Right lobe of liver (tissue), 6 donors: Measurements from ENCODE around the gene IRF9. TPM values are rescaled to one million over a fixed set of nuclear protein-coding genes. Genes with fewer than 3 reads are reported as not detected.

Experiments used
- ATAC-seq, 4 donors: fragments of 200-7000 bp; cut with Tn5 transposase; one replicate each; pipeline ENCODE4 v1.9.1; 2020; ENCODE audit warnings: mild to moderate bottlenecking in 4 of 4, moderate library complexity in 4 of 4
- DNase-seq, 3 donors: peaks; one replicate each; pipeline ENCODE4 v3.0.0-alpha.2; 2020
- H3K27ac ChIP-seq, 3 donors: fragments of 200-600 bp; one replicate each; pipeline ENCODE4 v1.8.0; 2022
- H3K27me3 ChIP-seq, 2 donors: fragments of 200-600 bp; one replicate each; pipeline ENCODE4 v1.8.0; 2022
- H3K36me3 ChIP-seq, 4 donors: fragments of 200-600 bp; sonication (generic) in 1 of 4; one replicate each; pipeline versions ENCODE4 v1.5.1 to v1.8.0; 2017 to 2022; ENCODE audit warnings: control low read depth in 1 of 4
- H3K4me1 ChIP-seq, 4 donors: fragments of 200-600 bp; sonication (generic) in 1 of 4; one replicate each; pipeline versions ENCODE4 v1.5.1 to v1.8.0; 2017 to 2022; ENCODE audit warnings: control low read depth in 1 of 4
- H3K4me3 ChIP-seq, 3 donors: fragments of 200-600 bp; one replicate each; pipeline ENCODE4 v1.8.0; 2022
- H3K9me3 ChIP-seq, 4 donors: fragments of 200-600 bp; sonication (generic) in 1 of 4; one replicate each; pipeline versions ENCODE4 v1.5.1 to v1.8.0; 2017 to 2022; ENCODE audit warnings: control low read depth in 1 of 4
- POLR2A ChIP-seq: fragments of 450-650 bp; IDR thresholded peaks from one replicate; pipeline ENCODE4 v1.6.1; 2017; ENCODE audit warnings: antibody characterized with exemption, mild to moderate bottlenecking
- WGBS: methylation state at CpG from one replicate; pipeline ENCODE4 v1.1.6; 2018; ENCODE audit warnings: low coverage, low lambda C conversion rate; ENCODE audit not compliant: insufficient coverage; ENCODE audit errors: missing lambda C conversion rate; 5-methylcytosine and 5-hydroxymethylcytosine counted together
- intact Hi-C, 2 donors: fragments of 100-400 bp; cut with DNase I; formaldehyde crosslinking; loops; one replicate each; pipeline versions ENCODE4 v1.11.2 to v1.14.1; 2022
- total RNA-seq, 6 experiments: library from RNA; depleted of rRNA in 2 of 6; stranded (reverse); fragments of >200 nt in 2 of 6; fragmentation: NEBNext Ultra II Directional in 3 of 6; extraction: Animal tissue kit (Norgen Biotek cat#: 25700) in 3 of 6; gene quantifications; one replicate each; pipeline versions ENCODE4 v1.1.0 to v1.2.4, GENCODE V29; 2016 to 2023
- TF ChIP-seq, protein P1 (sequence below), 4 donors: fragments of 200-600 bp in 3 of 4; fragments of 450-650 bp in 1 of 4; IDR thresholded peaks; one replicate each; pipeline versions ENCODE4 v1.5.1 to v1.8.0; 2016 to 2022; ENCODE audit warnings: antibody characterized with exemption in 4 of 4, mild to moderate bottlenecking in 2 of 4
- donor health status: DM: no; HTN: yes; CAD: no.
- donor health status: DM: no; HTN: no; CAD: no.
- donor health status: DM: no; HTN: no; CAD: no.
- donor health status: DM: no; HTN: yes; CAD: no.
- donor health status: DM: no; HTN: yes; CAD: no.

The IRF9 gene
- total RNA-seq, 6 experiments from 2014 or later, result 17.4 to 66.6 (median 37.2) TPM

DNA sequence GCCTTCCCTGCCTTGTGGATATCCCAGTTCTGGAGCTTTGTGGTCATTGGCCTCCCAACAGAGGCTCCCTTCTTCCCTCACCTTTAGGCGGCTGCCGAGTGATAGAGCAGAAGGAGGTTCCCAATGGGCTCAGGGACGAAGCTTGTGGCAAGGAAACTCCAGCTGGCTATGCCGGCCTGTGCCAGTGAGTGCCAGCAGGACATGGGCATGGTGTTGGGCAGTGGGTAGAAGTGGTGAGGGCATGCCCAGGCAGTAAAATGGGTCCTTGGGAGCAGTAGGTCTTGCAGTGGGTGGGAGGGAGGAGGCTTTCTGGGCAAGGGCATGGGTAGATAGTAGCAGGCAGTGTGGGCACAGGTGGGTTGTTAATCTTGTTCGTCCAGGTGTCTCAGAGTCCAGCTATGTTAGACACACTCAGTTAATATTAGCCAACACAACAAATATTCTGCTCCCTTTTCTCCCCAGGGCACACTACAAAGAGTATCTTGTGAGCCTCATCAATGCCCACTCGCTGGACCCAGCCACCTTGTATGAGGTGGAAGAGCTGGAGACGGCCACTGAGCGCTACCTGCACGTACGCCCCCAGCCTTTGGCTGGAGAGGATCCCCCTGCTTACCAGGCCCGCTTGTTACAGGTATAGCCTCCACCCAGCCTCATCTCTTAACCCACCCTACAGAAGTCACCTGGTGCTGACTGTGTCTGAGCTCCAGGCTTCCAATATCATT is 1.1 kb upstream of the IRF9 start:
- H3K27me3 ChIP-seq, result no peaks in the 10 kb centered on the region
- ATAC-seq, result no peak
- H3K4me1 ChIP-seq, result peaks cover 0 to 35% (median 11%) of the 10 kb centered on the region in 4 donors
- WGBS, result 77% methylated on average over 7 of the region's 11 CpGs
- intact Hi-C loops, result loop anchor here in 1 of 2 donors (10.0 kb wide), 2 partner anchors 65 to 95 kb away; partner anchors contain the start of gene PCK2
- no peaks in the 10 kb centered on the region for H3K9me3 ChIP-seq
- H3K27ac ChIP-seq, result peak overlapping the region; percentile 56 to 98 (median 81)
- TF ChIP-seq, protein P1, sequence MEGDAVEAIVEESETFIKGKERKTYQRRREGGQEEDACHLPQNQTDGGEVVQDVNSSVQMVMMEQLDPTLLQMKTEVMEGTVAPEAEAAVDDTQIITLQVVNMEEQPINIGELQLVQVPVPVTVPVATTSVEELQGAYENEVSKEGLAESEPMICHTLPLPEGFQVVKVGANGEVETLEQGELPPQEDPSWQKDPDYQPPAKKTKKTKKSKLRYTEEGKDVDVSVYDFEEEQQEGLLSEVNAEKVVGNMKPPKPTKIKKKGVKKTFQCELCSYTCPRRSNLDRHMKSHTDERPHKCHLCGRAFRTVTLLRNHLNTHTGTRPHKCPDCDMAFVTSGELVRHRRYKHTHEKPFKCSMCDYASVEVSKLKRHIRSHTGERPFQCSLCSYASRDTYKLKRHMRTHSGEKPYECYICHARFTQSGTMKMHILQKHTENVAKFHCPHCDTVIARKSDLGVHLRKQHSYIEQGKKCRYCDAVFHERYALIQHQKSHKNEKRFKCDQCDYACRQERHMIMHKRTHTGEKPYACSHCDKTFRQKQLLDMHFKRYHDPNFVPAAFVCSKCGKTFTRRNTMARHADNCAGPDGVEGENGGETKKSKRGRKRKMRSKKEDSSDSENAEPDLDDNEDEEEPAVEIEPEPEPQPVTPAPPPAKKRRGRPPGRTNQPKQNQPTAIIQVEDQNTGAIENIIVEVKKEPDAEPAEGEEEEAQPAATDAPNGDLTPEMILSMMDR (IDR thresholded peaks at IDR 0.05), result no peak
- TF ChIP-seq POLR2A, result no peak
- H3K4me3 ChIP-seq, result no peak overlapping the region
- peaks cover 3 to 62% (median 28%) of the 10 kb centered on the region in 4 donors for H3K36me3 ChIP-seq
- no peak for DNase-seq

DNA sequence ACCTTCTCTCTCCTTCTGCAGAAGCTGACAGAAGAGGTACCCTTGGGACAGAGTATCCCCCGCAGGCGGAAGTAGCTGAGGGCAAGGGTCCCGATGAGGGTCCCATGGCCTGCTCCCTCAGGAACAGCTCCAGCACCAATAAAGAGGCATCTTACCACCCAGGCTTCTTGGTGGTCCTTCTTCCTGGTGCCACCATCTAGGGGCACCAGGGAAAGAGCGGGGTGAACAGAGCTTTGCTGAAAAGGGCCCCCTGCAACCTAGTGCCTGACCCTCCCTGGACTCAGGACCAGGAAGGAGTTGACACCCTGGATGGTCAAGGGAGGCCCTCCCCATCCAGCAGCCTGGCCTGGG is 591 bp upstream of the IRF9 start:
- Histone ChIP-seq H3K36me3 (peaks cover 7 to 62% (median 31%) of the 10 kb centered on the region in 4 donors), H3K4me3 (no peak overlapping the region), H3K4me1 (peaks cover 0 to 35% (median 11%) of the 10 kb centered on the region in 4 donors), H3K27me3 (no peaks in the 10 kb centered on the region), H3K9me3 (no peaks in the 10 kb centered on the region), H3K27ac (peak overlapping the region; percentile 56 to 98 (median 81))
- intact Hi-C loops, result loop anchor here in 1 of 2 donors (10.0 kb wide), 1 partner anchor 96 kb away; no protein-coding TSS in a partner anchor
- DNase-seq (no peak), ATAC-seq (no peak)
- WGBS, result 88% methylated on average over 3 of the region's 4 CpGs
- no peak for TF ChIP-seq POLR2A
- TF ChIP-seq, protein P1 (IDR thresholded peaks at IDR 0.05), result no peak

DNA sequence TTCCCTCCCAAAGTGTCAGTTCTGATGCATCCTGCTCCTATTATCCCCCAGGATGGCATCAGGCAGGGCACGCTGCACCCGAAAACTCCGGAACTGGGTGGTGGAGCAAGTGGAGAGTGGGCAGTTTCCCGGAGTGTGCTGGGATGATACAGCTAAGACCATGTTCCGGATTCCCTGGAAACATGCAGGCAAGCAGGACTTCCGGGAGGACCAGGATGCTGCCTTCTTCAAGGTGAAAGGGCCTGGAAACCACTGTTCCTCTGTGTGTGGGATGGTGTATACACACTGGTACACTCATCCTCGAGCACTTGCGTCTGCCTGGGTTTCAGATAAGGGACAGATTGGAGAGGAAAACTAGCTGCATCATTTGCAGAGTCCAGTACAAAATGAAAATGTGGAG is 1.0 kb downstream of the IRF9 start:
- ATAC-seq (no peak), DNase-seq (no peak)
- peak overlapping the region; percentile 68 to 92 (median 81) for H3K4me3 ChIP-seq
- intact Hi-C loops, result loop anchor here in 1 of 2 donors (10.0 kb wide), 1 partner anchor 97 kb away; no protein-coding TSS in a partner anchor
- no peaks in the 10 kb centered on the region for H3K27me3 ChIP-seq
- H3K36me3 ChIP-seq, result peaks cover 7 to 61% (median 35%) of the 10 kb centered on the region in 4 donors
- WGBS, result 30% methylated on average over 6 of the region's 8 CpGs
- peaks cover 0 to 35% (median 11%) of the 10 kb centered on the region in 4 donors for H3K4me1 ChIP-seq
- TF ChIP-seq, protein P1 (IDR thresholded peaks at IDR 0.05), result no peak
- peak overlapping the region; percentile 81 to 98 (median 92) for H3K27ac ChIP-seq
- H3K9me3 ChIP-seq, result no peaks in the 10 kb centered on the region

DNA sequence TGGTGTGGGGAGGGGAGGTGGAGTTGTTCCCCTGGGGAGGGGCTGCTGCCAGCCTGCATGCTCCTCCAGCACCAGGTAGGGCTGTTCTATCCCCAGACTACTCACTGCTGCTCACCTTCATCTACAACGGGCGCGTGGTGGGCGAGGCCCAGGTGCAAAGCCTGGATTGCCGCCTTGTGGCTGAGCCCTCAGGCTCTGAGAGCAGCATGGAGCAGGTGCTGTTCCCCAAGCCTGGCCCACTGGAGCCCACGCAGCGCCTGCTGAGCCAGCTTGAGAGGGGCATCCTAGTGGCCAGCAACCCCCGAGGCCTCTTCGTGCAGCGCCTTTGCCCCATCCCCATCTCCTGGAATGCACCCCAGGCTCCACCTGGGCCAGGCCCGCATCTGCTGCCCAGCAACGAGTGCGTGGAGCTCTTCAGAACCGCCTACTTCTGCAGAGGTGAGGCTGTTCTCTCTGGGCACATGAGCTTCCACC is 3.5 kb downstream of the IRF9 start:
- Histone ChIP-seq H3K36me3 (peaks cover 7 to 48% (median 26%) of the 10 kb centered on the region in 4 donors), H3K9me3 (no peaks in the 10 kb centered on the region), H3K27ac (no peak overlapping the region), H3K4me3 (no peak overlapping the region), H3K4me1 (peaks cover 0 to 32% (median 11%) of the 10 kb centered on the region in 4 donors), H3K27me3 (no peaks in the 10 kb centered on the region)
- DNase-seq (peak in 1 of 3 donors; percentile 51), ATAC-seq (no peak)
- intact Hi-C loops, result loop anchor here in 1 of 2 donors (10.0 kb wide), 1 partner anchor 100 kb away; no protein-coding TSS in a partner anchor
- TF ChIP-seq, protein P1 (IDR thresholded peaks at IDR 0.05), result no peak
- no peak for TF ChIP-seq POLR2A
- WGBS, result no CpG with 5 or more reads among the region's 14 CpGs
